Smooth muscle cell (in vitro differentiated cells): Measurements from ENCODE around the gene TP53TG5. TPM values are rescaled to one million over a fixed set of nuclear protein-coding genes. Genes with fewer than 3 reads are reported as not detected.

Experiments used
- DNase-seq: peaks from one replicate; lab custom pipeline; 2025; ENCODE audit not compliant: unreplicated experiment; lab: John Stamatoyannopoulos, UW
- H2AFZ ChIP-seq: fragments of 200-600 bp; sonication (generic); 2 replicates; pipeline ENCODE4 v1.6.0; 2016; ENCODE audit warnings: antibody characterized with exemption, low read depth, mild to moderate bottlenecking
- H3F3A ChIP-seq: fragments of 200-600 bp; sonication (generic); 2 replicates; pipeline ENCODE4 v1.6.0; 2017; ENCODE audit warnings: antibody characterized with exemption, low read depth
- H3K27ac ChIP-seq: fragments of 200-600 bp; sonication (generic); 2 replicates; pipeline ENCODE4 v1.5.1; 2016; ENCODE audit warnings: low read depth, mild to moderate bottlenecking
- H3K27me3 ChIP-seq: fragments of 200-600 bp; sonication (generic); 2 replicates; pipeline ENCODE4 v1.6.1; 2016; ENCODE audit warnings: low read depth, mild to moderate bottlenecking
- H3K36me3 ChIP-seq: fragments of 200-600 bp; sonication (generic); 2 replicates; pipeline ENCODE4 v1.5.1; 2016; ENCODE audit warnings: low read depth
- H3K4me1 ChIP-seq: fragments of 200-600 bp; sonication (generic); 2 replicates; pipeline ENCODE4 v1.5.1; 2016; ENCODE audit warnings: low read depth
- H3K4me2 ChIP-seq: fragments of 200-600 bp; sonication (generic); 2 replicates; pipeline ENCODE4 v1.6.0; 2016; ENCODE audit warnings: mild to moderate bottlenecking
- H3K4me3 ChIP-seq: fragments of 200-600 bp; sonication (generic); 2 replicates; pipeline ENCODE4 v1.5.1; 2016; ENCODE audit warnings: mild to moderate bottlenecking
- H3K79me2 ChIP-seq: fragments of 200-600 bp; sonication (generic); 2 replicates; pipeline ENCODE4 v1.6.0; 2016; ENCODE audit warnings: low read depth, mild to moderate bottlenecking
- H3K9ac ChIP-seq: fragments of 200-600 bp; sonication (generic); 2 replicates; pipeline ENCODE4 v1.6.0; 2016; ENCODE audit warnings: low read depth
- H3K9me3 ChIP-seq: fragments of 200-600 bp; sonication (generic); replicated peaks from 2 replicates; pipeline ENCODE4 v1.5.1; 2016; ENCODE audit warnings: low read depth
- H4K20me1 ChIP-seq: fragments of 200-600 bp; sonication (generic); 2 replicates; pipeline ENCODE4 v1.6.0; 2016; ENCODE audit warnings: low read depth
- WGBS: methylation state at CpG from one replicate; pipeline ENCODE4 v1.1.7; 2016; ENCODE audit warnings: low lambda C conversion rate; 5-methylcytosine and 5-hydroxymethylcytosine counted together
- polyA plus RNA-seq: library from polyadenylated mRNA; unstranded; fragments of >200 nt; fragmentation: Nextera tagmentation; extraction: Ambion mirVana; gene quantifications from 2 replicates; pipeline ENCODE4 v1.2.1, GENCODE V29; 2016
- total RNA-seq: library from RNA; depleted of rRNA; stranded (reverse); fragments of >200 nt; gene quantifications from 2 replicates; pipeline ENCODE4 v1.2.3, GENCODE V29; 2014
- TF ChIP-seq, protein P1 (sequence below): fragments of 200-600 bp; sonication (generic); IDR thresholded peaks from 2 replicates; pipeline ENCODE4 v1.5.1; 2017; ENCODE audit warnings: borderline replicate concordance, mild to moderate bottlenecking, antibody characterized with exemption; ENCODE audit not compliant: insufficient read depth, poor library complexity, severe bottlenecking

TP53TG5 gene
- total and polyA plus RNA-seq, 2 experiments from 2014 or later = 0.06 TPM; not detected in 1

DNA sequence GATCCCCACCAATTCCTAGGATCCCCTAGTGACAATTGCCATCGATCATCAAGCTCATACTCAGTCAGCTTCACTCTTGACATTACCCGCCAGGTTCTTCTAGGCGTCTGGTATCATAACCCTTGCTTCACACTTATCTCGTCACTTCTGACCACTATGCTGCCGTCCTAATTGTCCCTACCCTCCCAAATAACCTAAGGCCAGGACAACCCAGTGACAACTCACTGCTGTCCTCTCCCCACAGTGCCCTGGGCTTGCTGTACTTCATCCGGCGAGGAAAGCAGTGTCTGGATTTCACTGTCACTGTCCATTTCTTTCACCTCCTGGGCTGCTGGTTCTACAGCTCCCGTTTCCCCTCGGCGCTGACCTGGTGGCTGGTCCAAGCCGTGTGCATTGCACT lies 11.5 kb downstream of the TP53TG5 start:
- no peak overlapping the region for H3K4me2 ChIP-seq
- H3K9ac ChIP-seq = no peak overlapping the region
- H3F3A ChIP-seq = no peaks in the 10 kb centered on the region
- TF ChIP-seq, protein P1, sequence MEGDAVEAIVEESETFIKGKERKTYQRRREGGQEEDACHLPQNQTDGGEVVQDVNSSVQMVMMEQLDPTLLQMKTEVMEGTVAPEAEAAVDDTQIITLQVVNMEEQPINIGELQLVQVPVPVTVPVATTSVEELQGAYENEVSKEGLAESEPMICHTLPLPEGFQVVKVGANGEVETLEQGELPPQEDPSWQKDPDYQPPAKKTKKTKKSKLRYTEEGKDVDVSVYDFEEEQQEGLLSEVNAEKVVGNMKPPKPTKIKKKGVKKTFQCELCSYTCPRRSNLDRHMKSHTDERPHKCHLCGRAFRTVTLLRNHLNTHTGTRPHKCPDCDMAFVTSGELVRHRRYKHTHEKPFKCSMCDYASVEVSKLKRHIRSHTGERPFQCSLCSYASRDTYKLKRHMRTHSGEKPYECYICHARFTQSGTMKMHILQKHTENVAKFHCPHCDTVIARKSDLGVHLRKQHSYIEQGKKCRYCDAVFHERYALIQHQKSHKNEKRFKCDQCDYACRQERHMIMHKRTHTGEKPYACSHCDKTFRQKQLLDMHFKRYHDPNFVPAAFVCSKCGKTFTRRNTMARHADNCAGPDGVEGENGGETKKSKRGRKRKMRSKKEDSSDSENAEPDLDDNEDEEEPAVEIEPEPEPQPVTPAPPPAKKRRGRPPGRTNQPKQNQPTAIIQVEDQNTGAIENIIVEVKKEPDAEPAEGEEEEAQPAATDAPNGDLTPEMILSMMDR = no peak
- no peak overlapping the region for H3K4me3 ChIP-seq
- H3K4me1 ChIP-seq = peaks cover 5% of the 10 kb centered on the region
- no peaks in the 10 kb centered on the region for H3K36me3 ChIP-seq
- H3K9me3 ChIP-seq = no peaks in the 10 kb centered on the region
- no peak for DNase-seq
- H3K79me2 ChIP-seq = peaks cover 7% of the 10 kb centered on the region
- no peak overlapping the region for H3K27ac ChIP-seq
- H2AFZ ChIP-seq = no peak overlapping the region
- 89% methylated on average over 11 of the region's 11 CpGs for WGBS
- H4K20me1 ChIP-seq = no peaks in the 10 kb centered on the region
- H3K27me3 ChIP-seq = no peaks in the 10 kb centered on the region

DNA sequence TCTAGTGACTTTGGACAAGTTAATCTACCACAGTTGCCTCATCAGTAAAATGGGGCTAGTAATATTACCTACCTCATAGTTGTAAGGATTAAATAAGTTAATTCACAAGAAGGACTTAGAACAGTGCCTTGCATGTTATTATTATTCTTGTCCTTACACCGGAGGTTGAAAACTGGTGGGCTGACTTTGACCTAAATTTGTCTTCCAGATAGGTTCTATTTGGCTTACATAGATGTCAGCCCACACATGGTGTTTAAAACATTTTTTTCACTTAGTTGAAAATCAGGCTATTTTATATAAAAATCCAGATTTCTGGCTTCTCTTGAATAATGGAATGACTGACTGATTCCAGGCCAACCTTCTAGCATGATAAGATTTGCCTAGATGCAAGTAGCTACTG lies 11.9 kb downstream of the TP53TG5 start:
- no peaks in the 10 kb centered on the region for H3K27me3 ChIP-seq
- H3F3A ChIP-seq = no peaks in the 10 kb centered on the region
- H3K9ac ChIP-seq = no peak overlapping the region
- H3K36me3 ChIP-seq = no peaks in the 10 kb centered on the region
- peaks cover 7% of the 10 kb centered on the region for H3K79me2 ChIP-seq
- H3K4me1 ChIP-seq = peaks cover 5% of the 10 kb centered on the region
- 93% methylated on average over 1 of the region's 1 CpG for WGBS
- no peaks in the 10 kb centered on the region for H4K20me1 ChIP-seq
- TF ChIP-seq, protein P1 = no peak
- H3K4me3 ChIP-seq = no peak overlapping the region
- H3K9me3 ChIP-seq = no peaks in the 10 kb centered on the region
- DNase-seq = no peak
- H2AFZ ChIP-seq = no peak overlapping the region
- H3K4me2 ChIP-seq = no peak overlapping the region
- H3K27ac ChIP-seq = no peak overlapping the region

DNA sequence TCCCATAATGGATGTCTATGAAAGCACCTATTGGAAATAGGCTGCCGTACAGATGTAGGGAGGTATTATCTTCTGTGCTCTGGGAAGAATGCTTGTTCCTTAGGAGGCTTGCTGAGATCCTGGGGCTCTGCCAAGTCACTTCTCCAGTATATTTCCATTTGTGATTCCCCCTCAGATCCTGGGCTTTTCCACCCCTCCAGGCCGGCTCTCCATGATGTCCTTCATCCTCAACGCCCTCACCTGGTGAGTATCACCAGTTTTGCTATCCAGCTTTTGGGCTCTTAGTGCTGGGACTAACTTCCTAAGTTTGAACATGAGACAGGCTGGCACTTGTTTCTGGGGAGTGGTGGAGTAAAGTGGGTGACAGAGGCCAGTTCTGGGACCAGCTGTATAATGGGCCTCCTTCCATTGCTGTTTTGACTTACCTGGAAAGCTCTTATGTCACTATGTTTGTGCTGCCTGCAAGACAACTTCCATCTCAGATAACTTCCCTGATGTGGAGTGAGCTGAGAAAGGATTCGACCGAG lies 12.6 kb downstream of the TP53TG5 start:
- H3K9ac ChIP-seq = no peak overlapping the region
- peaks cover 5% of the 10 kb centered on the region for H3K4me1 ChIP-seq
- no peak for DNase-seq
- H3K4me2 ChIP-seq = no peak overlapping the region
- H3K27me3 ChIP-seq = no peaks in the 10 kb centered on the region
- H4K20me1 ChIP-seq = no peaks in the 10 kb centered on the region
- H3K36me3 ChIP-seq = no peaks in the 10 kb centered on the region
- no peaks in the 10 kb centered on the region for H3F3A ChIP-seq
- 92% methylated on average over 5 of the region's 5 CpGs for WGBS
- H3K27ac ChIP-seq = no peak overlapping the region
- H2AFZ ChIP-seq = no peak overlapping the region
- no peaks in the 10 kb centered on the region for H3K9me3 ChIP-seq
- H3K4me3 ChIP-seq = no peak overlapping the region
- TF ChIP-seq, protein P1 = no peak
- peaks cover 7% of the 10 kb centered on the region for H3K79me2 ChIP-seq

DNA sequence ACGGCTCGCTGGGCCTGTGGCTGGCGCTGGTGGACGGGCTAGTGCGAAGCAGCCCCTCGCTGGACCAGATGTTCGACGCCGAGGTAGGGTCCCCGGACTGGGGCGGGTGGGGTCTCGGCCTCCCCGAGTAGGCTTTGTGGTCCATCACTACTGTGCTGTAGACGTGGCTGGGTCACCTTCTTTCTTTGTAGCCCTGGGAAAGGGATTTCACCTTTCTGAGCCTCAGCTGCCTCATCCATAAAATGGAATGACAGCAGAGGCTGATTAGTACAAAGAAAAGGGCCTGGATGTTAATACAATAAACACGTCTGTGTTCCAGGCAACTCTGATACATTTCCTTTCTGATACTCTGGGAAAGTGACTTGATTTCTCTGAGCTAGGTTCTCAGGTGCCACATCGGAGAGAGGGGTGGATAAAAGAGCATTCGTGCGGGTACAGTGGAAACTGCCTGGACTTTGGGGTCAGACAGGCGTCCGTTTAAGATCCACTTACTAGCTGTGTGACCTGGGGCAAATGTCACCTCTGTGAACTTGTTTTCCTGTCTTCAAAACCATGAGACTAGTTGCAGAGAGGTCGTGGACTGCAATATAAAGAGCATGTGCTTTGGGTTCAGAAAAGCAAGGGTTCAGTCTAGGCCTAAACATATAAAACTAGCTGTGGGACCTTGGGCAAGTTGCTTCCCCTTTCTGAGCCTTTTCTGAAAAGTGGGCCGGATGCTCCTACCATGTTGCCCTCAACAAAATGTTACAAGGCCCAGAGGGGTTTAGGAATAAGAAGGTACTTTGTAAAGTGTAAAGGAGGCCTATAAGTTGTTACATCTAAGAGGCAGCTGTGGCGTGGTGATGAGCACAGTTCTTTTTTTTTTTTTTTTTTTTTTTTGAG lies 14.3 kb downstream of the TP53TG5 start:
- H3K4me3 ChIP-seq = peak overlapping the region; percentile 83
- peak overlapping the region; percentile 94 for H3K9ac ChIP-seq
- no peaks in the 10 kb centered on the region for H3K9me3 ChIP-seq
- no peak for DNase-seq
- peaks cover 3% of the 10 kb centered on the region for H3F3A ChIP-seq
- 32% methylated on average over 23 of the region's 23 CpGs for WGBS
- peaks cover 19% of the 10 kb centered on the region for H3K4me1 ChIP-seq
- H2AFZ ChIP-seq = no peak overlapping the region
- H4K20me1 ChIP-seq = no peaks in the 10 kb centered on the region
- TF ChIP-seq, protein P1 = no peak
- H3K79me2 ChIP-seq = peaks cover 7% of the 10 kb centered on the region
- H3K27me3 ChIP-seq = no peaks in the 10 kb centered on the region
- H3K4me2 ChIP-seq = peak overlapping the region; percentile 93
- no peaks in the 10 kb centered on the region for H3K36me3 ChIP-seq
- H3K27ac ChIP-seq = peak overlapping the region; percentile 94
